Fibroblast of skin of scalp (primary cell): ENCODE data around the gene ZNF487.
A peak's percentile ranks its signal among the peaks of the same experiment; 100 is the strongest.
"Not testable (repeated sequence)": the region's sequence is repeated elsewhere in the genome, so short reads cannot be mapped to it uniquely, and the experiment has no call there.

Source experiments
- DNase-seq: peaks from one replicate; pipeline ENCODE4 v3.0.0-alpha.2; 2013

Gene ZNF487

DNA sequence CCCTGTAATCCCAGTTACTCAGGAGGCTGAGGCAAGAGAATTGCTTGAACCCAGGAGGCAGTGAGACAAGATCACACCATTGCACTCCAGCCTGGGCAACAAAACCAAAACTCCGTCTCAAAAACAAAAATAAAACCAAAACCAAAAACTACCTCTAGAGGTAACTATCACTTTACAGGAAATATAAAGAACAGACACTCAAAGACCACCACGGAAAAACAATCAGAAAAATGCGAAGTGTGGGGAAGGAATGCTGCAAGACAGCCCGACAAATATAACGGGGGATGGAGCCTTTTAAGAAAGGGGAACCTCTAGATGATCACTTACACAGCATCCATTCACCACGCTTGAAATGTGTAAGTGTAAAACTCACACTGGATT, 32.2 kb upstream of the ZNF487 start:
- no peak for DNase-seq

DNA sequence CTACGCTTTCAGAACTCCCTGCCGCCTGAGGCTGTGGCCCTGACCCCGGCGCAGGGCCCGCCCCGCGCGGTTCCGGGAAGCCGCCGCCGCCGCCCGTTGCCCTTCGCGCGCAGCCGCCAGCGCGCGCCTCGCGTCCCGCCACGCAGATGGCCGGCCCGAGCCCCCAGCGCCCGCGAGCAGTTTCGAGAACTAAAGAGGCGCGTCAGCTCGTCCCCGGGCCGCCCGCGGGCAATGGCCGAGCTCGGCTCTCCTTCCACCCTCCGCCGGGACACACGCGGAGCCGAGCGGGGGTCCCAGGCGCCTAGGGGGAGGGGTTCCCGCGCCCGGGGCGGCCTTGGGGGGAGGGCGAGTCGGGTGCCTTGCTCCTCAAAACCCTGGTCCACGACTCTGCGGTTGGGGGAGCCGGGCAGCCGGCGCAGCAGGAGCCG, 29.7 kb upstream of the ZNF487 start:
- DNase-seq, result peak; percentile 56

DNA sequence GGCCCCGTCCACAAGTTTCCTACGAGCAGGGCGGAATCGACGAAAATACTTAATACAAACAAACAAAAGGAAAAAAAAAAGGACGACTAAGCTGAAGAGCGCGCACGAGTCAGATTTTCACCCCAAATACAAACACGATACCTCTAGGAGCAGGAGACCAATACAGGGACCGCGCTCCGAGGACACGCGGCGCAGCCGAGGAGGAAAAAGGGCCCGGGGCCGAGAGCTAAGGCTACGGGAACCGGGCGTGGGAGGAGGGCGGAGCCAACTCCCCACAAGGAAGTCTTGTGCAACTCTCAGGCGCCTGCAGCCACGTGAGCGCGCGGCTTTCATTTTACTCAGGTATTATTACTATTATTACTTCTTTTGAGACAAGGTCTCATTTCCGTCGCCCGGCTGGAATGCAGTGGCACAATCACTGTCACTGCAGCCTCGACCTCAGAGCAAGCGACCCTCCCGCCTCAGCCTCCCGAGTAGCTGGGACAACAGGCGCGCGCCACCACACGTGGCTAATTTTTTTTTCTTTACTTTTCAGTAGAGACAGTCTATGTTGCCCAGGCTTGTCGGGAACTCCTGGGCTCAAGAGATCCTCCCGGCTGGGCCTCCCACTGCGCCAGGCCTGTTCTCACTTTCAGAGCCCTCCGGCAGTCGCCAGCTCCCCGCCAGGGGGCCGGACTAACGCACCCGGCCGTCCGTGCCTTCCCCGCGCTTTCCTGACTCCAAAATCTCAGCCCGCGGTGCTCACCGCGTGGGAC, 29.2 kb upstream of the ZNF487 start:
- peak; percentile 88 for DNase-seq

DNA sequence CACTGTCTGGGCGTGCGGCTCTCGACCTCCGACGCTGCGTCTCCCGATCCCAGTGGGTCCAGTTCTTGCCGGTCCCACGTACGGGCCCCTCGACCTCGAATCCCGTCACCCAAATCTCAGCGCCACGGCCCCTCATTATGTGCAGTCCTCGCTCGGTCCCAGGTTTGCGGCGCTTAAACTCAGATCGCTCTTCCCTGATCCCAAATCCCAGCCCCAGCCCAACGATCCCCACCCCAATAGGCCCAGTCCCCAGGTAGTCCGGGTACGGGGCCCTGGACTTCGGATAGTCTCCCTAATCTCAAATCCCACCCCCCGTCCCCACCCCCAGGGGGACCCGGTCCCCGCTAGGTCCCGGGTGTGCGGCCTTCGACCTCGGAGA, 28.6 kb upstream of the ZNF487 start:
- no peak for DNase-seq

DNA sequence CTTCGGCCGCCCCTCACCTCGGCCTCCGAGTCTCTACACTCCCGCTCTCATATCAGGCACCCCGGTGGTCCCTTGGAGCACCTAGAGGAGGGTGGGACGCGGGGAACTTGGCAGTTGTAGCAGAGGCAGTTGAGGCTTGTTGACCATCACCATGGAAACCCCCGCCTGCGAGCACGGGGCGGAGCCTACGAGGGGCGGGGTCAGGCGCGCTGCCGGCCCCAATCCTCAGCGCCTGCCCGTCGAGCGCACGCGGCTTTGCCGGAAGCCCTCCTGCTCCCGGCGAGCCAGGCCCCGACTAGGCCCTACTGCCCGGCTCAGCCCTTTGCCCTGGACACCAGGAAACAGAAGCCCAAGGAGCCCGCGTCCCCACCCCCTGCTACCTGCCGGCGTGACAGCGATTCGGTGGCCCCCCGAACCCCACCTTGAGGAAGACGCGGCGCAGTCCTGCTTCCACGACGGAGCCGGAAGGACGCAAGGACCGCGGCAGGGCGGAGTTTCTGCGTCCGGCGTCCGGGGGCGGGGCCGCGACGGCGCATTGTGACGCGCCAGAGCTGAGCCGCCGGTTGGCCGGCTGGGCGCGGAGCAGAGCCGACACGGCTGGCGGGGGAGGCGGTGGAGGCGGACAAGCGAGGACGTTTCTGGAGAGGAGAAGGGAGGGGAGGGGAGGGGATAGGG, 28.1 kb upstream of the ZNF487 start, which contains the start of gene HNRNPF:
Gene HNRNPF (minus strand): TSS at position 477 of the 675 bp plus-strand sequence. CDS start 21,302 bp downstream, outside the sequence.
- DNase-seq, result peak; percentile 97

- peak; percentile 21 for DNase-seq
Observed at GRCh38 chr10:43409385-43410109, 27.4 kb upstream of the ZNF487 start.

DNA sequence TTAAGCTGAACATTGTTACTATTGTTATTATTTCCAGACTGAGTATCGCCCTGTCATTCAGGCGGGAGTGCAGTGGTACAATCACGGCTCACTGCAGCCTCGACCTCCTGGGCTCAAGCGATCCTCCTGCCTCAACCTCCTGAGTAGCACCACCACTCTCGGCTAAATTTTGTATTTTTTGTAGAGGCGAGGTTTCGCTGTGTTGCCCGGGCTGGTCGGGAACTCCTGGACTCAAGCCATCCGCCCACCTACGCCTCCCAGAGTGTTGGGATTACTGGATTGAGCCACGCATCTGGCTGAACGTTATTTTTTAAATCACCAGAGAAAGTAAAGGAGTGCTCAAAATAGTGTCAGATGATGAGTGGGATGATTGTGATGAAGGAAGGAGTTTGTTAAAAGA, 26.6 kb upstream of the ZNF487 start:
- no peak for DNase-seq

DNA sequence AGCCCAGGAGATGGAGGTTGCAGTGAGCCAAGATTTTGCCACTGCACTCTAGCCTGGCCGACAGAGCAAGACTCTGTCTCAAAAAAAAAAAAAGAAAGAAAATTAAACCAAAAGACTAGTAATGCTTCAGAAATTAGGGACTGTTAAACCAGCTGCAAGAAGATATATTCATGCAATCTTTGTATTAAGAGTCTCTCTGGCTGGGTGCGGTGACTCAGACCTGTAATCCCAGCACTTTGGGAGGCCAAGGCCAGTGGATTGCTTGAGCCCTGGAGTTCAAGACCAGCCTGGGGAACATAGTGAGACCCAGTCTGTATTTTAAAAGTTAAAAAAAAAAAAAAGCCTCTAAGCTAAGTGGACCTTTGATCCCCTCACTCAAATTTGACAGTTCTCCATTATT, 25.4 kb upstream of the ZNF487 start:
- DNase-seq, result no peak

DNA sequence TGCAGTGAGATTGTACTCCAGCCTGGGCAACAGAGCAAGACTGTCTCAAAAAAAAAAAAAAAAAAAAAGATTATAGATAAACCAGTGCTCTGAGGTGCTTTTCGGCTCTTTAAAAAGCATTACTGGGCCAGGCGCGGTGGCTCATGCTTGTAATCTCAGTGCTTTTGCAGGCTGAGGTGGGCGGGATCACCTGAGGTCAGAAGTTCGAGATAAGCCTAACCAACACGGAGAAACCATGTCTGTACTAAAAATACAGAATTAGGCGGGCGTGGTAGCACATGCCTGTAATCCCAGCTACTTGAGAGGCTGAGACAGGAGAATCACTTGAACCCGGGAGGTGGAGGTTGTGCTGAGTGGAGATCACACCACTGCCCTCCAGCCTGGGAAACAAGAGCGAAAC, 21.4 kb upstream of the ZNF487 start:
- no peak for DNase-seq

- DNase-seq, result no peak
Observed at GRCh38 chr10:43417950-43418768, 18.8 kb upstream of the ZNF487 start.

GRCh38 chr10:43419997-43420368, 16.9 kb upstream of the ZNF487 start:
- DNase-seq, result no peak

DNA sequence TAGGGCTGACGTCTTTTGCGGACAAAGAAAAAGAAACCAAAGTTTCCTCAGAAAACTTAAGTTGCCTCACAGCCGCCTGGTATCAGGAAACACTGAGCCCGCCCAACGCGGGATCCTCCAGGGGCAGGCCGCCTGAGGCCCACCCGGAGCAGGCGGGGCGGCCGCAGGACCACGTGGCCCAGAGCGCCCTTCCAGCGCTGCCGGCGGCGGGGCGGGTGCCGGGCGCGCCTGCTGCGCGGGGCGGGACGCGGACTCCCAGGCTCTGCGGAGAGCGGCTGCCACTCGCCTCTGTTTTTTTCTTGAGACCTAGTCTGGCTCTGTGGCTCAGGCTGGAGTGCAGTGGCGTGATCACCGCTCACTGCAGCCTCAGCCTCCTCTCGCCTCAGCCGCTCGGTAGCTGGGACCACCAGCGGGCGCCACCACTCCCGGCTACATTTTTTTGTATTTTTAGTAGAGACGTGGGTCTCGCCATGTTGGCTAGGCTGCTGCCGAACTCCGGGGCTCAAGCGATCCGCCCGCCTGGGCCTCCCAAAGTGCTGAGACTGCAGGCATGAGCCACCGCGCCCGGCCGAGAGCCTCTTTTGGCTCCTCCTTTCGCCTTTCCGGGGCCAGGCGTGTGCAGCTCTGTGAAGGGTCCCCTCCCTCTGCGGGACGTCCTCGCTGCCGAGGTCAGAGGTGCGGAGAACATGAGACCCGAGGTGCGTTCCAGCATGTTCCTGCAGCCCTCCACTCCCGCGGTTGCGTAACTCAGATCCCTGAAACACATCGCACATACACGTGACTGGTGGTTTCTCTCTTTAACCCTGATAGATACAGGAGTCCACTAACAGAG, 16.3 kb upstream of the ZNF487 start:
- peak; percentile 90 for DNase-seq

DNA sequence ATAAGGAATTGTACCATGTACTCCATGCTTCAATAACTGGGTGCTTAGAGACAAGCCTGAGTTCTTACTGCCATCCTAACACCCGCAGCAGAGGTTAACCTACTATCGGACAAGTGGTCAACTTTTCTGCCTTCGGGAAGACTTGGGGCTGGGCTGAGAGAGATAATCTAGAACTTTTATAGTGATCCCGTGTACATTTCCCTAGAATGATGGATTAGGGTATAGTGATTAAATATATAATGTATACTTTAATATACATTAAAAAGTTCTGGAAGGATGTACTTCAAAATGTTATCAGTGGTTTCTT, 15.8 kb upstream of the ZNF487 start:
- DNase-seq, result no peak

DNA sequence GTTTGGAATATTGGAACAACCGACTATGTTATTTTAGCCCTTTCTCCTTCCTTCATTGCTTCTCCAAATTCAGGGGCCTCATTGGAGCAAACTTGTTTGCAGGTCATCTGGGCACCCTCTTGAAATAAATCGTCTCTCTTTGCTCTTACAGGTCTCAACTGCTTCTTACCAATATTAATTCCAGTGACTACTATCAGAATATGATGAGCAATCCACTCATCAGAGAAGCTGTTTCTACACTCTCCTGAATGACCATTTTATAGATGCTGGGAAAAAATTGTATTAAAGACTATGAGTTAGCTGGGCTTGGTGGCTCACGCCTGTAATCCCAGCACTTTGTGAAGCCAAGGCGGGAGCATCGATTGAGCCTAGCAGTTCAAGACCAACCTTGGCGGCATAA, 15.4 kb upstream of the ZNF487 start:
- no peak for DNase-seq

DNA sequence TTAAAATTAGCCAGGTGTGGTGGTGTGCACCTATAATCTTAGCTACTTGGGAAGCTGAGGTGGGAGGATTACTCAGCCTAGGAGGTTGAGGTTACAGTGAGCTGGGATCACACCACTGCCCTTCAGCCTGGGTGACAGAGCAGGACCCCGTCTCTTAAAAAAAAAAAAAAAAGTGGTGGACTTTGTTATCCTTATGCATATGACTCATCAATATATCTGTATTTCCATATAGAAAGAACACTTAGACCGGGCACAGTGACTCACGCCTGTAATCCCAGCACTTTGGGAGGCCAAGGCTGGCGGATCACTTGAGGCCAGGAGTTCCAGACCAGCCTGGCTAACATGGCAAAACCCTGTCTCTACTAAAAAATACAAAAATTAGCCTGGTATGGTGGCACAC, 15.0 kb upstream of the ZNF487 start:
- not testable (repeated sequence) for DNase-seq

GRCh38 chr10:43424416-43424815, 12.5 kb upstream of the ZNF487 start:
- no peak for DNase-seq

DNA sequence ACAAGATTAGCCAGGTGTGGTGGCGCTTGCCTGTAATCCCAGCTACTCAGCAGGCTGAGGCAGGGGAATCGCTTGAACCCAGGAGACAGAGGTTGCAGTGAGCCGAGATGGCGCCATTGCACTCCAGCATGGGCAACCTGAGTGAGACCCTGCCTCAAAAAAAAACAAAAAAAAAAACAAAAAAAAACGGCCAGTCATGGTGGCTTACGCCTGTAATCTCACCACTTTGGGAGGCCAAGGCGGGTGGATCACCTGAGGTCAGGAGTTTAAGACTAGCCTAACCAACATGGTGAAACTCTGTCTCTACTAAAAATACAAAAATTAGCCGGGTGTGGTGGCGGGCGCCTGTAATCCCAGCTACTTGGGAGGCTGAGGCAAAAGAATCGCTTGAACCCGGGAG, 10.4 kb upstream of the ZNF487 start:
- DNase-seq, result not testable (repeated sequence)

DNA sequence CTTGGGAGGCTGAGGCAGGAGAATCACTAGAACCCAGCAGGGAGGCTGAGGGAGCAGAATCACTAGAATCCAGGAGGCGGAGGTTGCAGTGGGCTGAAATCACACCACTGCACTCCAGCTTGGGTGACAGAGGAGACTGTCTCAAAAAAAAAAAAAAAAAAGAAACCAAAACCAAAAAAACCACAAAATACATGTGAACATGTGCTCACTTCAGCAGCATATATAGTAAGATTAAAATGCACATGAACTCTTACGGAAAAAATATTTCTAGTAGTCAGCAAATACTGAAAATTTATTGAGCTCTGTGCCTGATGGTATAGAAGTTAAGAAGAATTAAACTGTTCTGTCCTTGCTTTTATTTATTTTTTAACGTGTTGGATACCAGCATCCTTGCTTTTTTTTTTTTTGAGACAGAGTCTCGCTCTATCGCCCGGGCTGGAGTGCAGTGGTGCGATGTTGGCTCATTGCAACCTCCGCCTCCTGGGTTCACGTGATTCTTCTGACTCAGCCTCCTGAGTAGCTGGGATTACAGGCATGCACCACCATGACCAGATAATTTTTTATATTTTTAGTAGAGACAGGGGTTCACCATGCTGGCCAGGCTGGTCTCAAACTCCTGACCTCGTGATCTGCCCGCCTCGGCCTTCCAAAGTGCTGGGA, 9.6 kb upstream of the ZNF487 start:
- no peak for DNase-seq

GRCh38 chr10:43430926-43431663, 5.8 kb upstream of the ZNF487 start:
- DNase-seq, result no peak

GRCh38 chr10:43437141-43437870, 395 bp downstream of the ZNF487 start:
- no peak for DNase-seq
